Measurements from ENCODE around the gene CEP85L.

The CEP85L gene

DNA sequence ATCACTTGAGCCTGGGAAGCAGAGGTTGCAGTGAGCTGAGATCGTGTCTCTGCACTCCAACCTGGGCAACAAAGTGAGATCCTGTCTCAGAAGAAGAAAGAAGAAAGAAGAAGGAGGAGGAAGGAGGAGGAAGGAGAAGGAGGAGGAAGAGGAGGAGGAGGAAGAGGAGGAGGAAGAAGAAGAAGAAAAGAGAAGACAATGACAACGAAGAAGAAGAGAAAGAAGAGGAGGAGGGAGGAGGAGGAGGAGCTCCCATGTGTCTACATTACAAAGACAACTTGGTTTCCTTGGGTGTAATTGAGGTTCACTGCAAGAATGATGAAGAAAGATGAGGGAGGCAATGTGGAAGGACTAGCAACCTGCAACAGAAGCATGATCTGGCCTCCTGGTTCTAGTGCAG lies 21.3 kb upstream of the CEP85L start:
- no peak for DNase-seq
- H3K4me3 Mint-ChIP-seq = no peak overlapping the region
- H3K27ac Mint-ChIP-seq = peak overlapping the region; percentile 3
- peaks cover 32% of the 10 kb centered on the region for H3K36me3 Mint-ChIP-seq (ENCODE audit: low read depth)
- H3K27me3 Mint-ChIP-seq = no peaks in the 10 kb centered on the region
- H3K9me3 Mint-ChIP-seq = no peaks in the 10 kb centered on the region
- peaks cover 69% of the 10 kb centered on the region for H3K4me1 Mint-ChIP-seq (ENCODE audit: low read depth)

DNA sequence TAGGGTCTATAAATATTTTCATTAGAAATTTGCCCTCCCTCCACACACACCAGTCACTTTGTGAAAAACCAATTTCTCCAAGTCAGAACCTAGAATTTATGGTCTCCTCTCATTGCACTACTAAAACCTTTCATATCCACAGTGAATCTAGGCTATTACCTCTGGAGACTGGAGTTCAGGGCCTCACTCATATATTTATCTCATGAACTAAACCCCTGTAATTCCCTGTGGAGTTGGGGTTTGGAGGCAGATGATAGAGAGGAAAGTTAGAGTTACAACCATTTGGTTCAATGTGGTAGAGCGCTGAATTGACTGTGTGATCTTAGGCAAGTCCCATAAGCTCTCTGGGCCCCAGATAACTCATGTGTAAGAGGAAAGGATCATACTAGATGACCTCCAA lies 18.2 kb upstream of the CEP85L start:
- Mint-ChIP-seq H3K9me3 (no peaks in the 10 kb centered on the region), H3K4me1 (ENCODE audit: low read depth) (peaks cover 86% of the 10 kb centered on the region), H3K4me3 (no peak overlapping the region), H3K36me3 (ENCODE audit: low read depth) (peaks cover 17% of the 10 kb centered on the region), H3K27me3 (no peaks in the 10 kb centered on the region), H3K27ac (peak overlapping the region; percentile 9)
- no peak for DNase-seq

DNA sequence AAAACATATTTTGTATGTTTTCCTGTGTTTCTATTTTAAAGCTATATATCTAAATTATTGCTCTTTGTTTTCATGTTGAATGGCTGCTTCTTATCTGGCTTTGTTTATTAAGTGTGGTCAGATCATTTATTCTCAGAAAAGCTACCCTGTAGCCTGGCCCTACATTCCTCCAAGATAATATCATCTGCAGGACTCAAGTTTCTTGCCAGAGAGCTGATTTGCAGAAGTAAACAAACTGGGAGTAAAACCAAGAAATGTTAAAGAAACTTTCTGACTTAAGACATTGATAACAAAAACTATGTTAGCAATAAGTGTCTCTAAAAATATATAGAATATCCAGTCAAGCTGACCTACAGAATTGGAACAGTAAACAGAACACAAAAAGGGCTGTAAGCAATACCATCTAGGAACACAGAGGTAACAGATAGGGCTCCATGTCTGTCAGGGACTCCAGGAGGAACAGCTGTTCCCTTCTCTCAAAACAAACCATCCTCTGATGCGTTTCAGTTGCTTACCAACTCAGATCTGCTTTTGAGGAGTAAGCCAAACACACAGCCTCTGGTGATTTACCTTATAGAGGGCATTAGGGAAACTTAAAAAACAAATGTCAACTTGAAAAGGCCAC lies 17.5 kb upstream of the CEP85L start:
- Mint-ChIP-seq H3K4me3 (no peak overlapping the region), H3K27ac (peak overlapping the region; percentile 65), H3K9me3 (no peaks in the 10 kb centered on the region), H3K4me1 (ENCODE audit: low read depth) (peaks cover 91% of the 10 kb centered on the region), H3K36me3 (ENCODE audit: low read depth) (peaks cover 16% of the 10 kb centered on the region), H3K27me3 (no peaks in the 10 kb centered on the region)
- no peak for DNase-seq

DNA sequence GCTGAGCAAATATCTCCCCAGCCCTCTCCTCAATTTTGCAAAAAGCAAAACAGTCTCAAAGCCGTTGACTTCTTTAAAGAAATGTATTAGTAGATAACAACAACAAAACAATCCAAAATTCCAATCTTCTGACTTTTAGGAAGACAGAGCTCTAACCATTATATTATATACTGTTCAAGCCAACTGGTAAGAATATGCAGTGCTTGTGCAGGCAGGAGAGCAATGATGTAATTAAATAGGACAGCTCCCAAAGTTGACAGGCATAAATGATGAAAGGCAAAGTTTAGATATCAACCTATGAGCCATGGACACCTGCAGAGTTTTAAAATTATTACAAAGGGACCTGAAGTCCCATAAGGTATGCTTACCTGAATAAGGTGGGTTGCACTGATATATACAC lies 16.6 kb upstream of the CEP85L start:
- Mint-ChIP-seq H3K9me3 (no peaks in the 10 kb centered on the region), H3K4me3 (no peak overlapping the region), H3K27me3 (no peaks in the 10 kb centered on the region), H3K4me1 (ENCODE audit: low read depth) (peaks cover 90% of the 10 kb centered on the region), H3K27ac (no peak overlapping the region), H3K36me3 (ENCODE audit: low read depth) (peaks cover 17% of the 10 kb centered on the region)
- no peak for DNase-seq

DNA sequence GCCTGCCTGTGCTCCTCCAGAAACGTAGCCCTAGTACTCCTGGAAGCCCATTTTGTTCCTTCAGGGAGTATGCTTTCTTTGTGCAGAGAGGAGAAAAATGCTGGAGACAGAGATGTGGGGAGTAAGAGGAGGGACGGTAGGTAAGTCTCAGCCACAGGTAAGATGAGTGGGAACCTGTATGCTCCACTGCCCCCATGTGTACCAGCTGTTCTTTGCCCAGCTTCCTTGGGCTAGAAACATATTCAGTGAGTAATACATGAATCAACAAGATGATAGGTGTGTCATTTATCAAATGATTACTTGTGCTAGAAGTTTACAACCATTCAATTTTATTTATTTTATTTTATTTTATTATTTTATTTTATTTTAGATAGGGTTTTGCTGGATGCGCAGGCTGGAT lies 13.6 kb upstream of the CEP85L start:
- no peak for DNase-seq
- peak overlapping the region; percentile 98 for H3K27ac Mint-ChIP-seq
- H3K4me3 Mint-ChIP-seq = peak overlapping the region; percentile 80
- H3K36me3 Mint-ChIP-seq (ENCODE audit: low read depth) = peaks cover 27% of the 10 kb centered on the region
- no peaks in the 10 kb centered on the region for H3K27me3 Mint-ChIP-seq
- H3K4me1 Mint-ChIP-seq (ENCODE audit: low read depth) = peaks cover 85% of the 10 kb centered on the region
- no peaks in the 10 kb centered on the region for H3K9me3 Mint-ChIP-seq

DNA sequence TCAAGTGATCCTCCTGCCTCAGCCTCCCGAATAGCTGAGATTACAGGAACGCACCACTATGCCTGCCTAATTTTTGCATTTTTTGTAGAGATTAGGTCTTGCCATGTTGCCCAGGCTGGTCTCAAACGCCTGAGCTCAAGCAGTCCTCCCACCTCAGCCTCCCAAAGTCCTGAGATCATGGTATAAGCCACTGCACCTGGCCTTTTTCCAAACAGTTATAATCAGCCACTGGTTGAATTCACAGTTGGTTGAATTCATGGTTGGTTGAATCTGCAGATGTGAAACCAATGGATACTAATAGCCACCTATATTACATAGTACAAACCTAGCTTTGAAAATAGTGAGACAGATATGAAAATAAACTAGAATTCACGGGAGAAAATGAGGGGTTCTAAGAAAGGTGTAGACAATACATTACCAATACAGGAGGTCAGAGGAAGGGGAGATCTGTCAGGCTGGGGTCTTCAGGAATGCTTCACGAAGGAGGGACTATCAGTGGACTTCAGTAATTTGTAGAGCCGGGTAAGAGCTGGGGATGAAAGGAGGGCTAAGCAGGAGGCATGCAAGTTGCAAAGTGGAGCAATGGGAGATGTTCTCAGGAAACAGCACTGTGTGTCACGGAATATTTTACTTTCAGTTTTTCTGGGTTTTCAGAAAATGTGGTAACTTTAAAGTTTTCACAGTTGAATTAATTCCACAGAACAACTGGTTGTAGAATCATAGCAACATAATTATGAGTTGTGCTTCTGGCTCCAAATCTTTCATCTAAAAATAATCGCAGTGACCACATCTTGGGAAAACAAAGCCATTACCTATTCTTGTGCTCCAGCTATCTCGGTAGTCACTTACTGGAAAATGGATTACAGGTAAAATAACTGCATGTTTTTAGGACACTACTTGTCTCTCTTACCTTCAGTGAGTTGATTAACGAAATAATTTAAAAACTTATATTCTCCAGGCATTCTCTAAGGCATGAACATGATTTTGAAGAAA lies 12.9 kb upstream of the CEP85L start:
- Mint-ChIP-seq H3K27ac (peak overlapping the region; percentile 98), H3K4me1 (ENCODE audit: low read depth) (peaks cover 85% of the 10 kb centered on the region)
- DNase-seq = peak; percentile 56

DNA sequence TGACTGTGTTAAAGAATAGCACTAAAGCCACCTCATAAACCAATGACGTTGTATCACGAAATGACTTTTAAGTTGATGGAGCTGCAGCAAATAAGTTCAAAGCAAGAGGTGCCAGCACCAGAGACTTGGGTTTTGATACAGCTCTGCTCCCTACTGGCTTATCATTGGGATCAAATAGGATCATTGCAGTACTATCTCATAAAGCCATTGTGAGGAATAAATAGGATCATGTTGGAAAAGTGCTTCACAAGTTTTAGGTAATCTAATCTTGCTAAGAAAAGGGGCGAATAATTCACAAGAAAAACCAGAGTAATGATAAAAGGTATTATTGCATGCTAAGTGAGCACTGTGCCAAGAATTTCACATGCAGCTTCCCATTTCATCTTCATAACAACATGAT lies 10.4 kb upstream of the CEP85L start:
- no peaks in the 10 kb centered on the region for H3K9me3 Mint-ChIP-seq
- H3K27me3 Mint-ChIP-seq = no peaks in the 10 kb centered on the region
- H3K4me1 Mint-ChIP-seq (ENCODE audit: low read depth) = peaks cover 80% of the 10 kb centered on the region
- H3K36me3 Mint-ChIP-seq (ENCODE audit: low read depth) = peaks cover 29% of the 10 kb centered on the region
- no peak for DNase-seq
- peak overlapping the region; percentile 2 for H3K27ac Mint-ChIP-seq
- no peak overlapping the region for H3K4me3 Mint-ChIP-seq

More for the DNA sequence above, 12.9 kb upstream of the CEP85L start:
- H3K27me3 Mint-ChIP-seq = no peaks in the 10 kb centered on the region
- H3K36me3 Mint-ChIP-seq (ENCODE audit: low read depth) = peaks cover 29% of the 10 kb centered on the region
- H3K4me3 Mint-ChIP-seq = peak overlapping the region; percentile 80
- no peaks in the 10 kb centered on the region for H3K9me3 Mint-ChIP-seq

DNA sequence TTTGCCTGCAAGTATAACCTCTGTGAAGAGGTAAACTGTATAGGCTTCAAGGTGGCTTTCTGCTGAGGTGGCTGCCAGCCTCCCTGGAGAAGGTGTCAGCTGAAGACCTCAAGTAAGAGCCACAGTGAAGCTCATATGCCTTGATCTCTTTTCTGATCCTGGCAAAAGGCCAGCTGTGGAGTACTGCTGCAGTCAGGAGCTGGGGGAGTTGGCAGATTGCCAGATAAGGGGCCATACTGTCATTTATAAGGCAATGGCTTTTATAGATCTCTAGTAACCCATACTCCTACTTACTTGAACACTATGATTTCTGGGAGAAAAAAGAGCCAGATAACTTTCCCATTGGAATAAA lies 8.8 kb upstream of the CEP85L start:
- Mint-ChIP-seq H3K4me3 (peak overlapping the region; percentile 58), H3K4me1 (ENCODE audit: low read depth) (peaks cover 79% of the 10 kb centered on the region), H3K27me3 (no peaks in the 10 kb centered on the region), H3K27ac (peak overlapping the region; percentile 92), H3K9me3 (no peaks in the 10 kb centered on the region), H3K36me3 (ENCODE audit: low read depth) (peaks cover 32% of the 10 kb centered on the region)
- peak; percentile 66 for DNase-seq

DNA sequence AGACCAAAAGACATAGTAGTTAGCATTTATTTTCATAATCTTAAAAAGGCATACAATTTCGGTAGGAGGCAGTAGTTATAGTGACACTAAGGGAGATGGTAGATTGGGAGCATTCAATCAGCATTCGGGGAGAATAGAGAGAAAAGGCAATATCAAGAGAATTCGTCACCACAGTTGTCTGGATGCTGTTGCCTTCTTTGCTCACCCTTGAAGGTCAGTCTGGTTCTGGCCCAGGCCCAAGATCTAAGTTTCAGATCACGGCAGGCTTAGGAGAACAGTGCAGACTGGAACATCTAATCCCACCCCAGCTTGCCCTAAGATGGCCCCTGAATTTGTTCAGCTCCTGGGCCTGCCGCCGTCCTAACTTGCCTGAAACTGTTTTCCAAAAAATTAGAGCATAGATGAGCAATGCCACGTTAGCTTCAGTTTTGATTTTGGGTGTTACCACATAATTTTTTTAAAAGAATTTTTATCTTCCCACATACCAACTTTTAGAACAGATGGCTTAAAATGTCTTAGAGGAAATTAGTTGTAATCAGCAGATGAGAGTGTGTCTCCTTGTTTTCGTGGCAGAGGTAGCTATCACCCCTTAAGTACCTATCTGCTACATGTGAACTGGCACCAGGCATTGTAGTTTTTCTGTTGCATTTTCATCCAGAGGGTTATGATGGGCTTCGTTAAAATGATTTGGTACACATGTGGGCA lies 8.3 kb upstream of the CEP85L start:
- no peaks in the 10 kb centered on the region for H3K27me3 Mint-ChIP-seq
- H3K9me3 Mint-ChIP-seq = no peaks in the 10 kb centered on the region
- H3K4me1 Mint-ChIP-seq (ENCODE audit: low read depth) = peaks cover 80% of the 10 kb centered on the region
- peak overlapping the region; percentile 92 for H3K27ac Mint-ChIP-seq
- DNase-seq = peak; percentile 57
- H3K36me3 Mint-ChIP-seq (ENCODE audit: low read depth) = peaks cover 32% of the 10 kb centered on the region
- peak overlapping the region; percentile 58 for H3K4me3 Mint-ChIP-seq

DNA sequence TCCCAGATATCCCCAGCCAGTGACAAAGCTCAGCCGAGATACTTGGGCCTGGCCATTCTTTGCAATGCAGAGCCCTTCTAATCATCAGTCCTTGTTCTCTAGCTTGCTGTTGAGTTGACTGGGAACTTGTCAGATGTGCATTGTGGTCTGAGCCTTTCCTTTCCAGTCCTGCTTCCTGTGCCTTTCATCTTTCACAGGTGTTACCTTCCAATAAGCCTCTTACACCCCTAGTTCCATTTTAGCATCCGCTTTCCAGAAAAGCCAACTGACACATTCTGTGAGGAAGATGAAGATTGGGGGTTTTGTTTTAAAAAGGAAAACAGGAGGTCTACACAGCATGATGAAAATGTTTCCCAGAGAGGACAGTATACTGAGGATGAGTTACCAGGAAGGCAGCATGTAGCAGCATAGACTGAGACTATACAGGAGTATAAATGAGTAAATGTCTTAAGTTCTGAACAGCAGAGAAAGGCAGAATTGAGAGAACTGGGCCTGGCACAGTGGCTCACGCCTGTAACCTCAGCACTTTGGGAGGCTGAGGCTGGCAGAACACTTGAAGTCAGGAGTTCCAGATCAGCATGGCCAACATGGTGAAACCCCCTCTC lies 5.6 kb upstream of the CEP85L start:
- Mint-ChIP-seq H3K4me1 (ENCODE audit: low read depth) (peaks cover 77% of the 10 kb centered on the region), H3K27me3 (no peaks in the 10 kb centered on the region), H3K36me3 (ENCODE audit: low read depth) (peaks cover 17% of the 10 kb centered on the region), H3K9me3 (no peaks in the 10 kb centered on the region), H3K4me3 (peak overlapping the region; percentile 20), H3K27ac (peak overlapping the region; percentile 86)
- no peak for DNase-seq

DNA sequence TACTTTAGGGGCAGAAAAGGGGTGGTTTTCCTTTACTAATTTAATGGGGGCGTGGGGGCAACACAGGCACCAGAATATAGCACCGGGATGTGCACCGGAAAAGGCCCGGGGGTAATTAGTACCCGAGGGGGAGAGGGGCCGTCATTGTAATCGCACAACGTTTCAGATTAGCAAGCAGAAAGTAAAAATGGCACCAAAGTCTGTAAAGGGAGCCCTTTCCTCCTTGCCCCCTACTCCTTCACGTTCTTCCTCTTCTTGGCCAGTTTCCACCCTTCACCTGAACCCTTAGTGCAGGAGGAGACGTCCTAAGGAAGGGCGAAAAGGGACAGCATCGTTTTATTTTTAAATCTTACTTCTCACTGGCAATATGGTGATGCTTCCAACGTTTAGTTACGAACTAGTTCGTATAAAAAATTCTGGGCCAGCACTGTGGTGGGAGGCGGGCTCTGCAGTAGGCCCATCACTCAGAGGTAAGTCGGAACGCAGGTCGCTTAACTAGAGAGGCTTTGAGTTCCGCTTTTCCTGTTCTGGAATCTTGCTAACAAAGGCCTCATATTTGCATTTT lies 742 bp upstream of the CEP85L start:
- H3K36me3 Mint-ChIP-seq (ENCODE audit: low read depth) = peaks cover 25% of the 10 kb centered on the region
- peaks cover 64% of the 10 kb centered on the region for H3K4me1 Mint-ChIP-seq (ENCODE audit: low read depth)
- peak overlapping the region; percentile 93 for H3K27ac Mint-ChIP-seq
- no peaks in the 10 kb centered on the region for H3K9me3 Mint-ChIP-seq
- H3K4me3 Mint-ChIP-seq = peak overlapping the region; percentile 83
- DNase-seq = no peak
- H3K27me3 Mint-ChIP-seq = no peaks in the 10 kb centered on the region

DNA sequence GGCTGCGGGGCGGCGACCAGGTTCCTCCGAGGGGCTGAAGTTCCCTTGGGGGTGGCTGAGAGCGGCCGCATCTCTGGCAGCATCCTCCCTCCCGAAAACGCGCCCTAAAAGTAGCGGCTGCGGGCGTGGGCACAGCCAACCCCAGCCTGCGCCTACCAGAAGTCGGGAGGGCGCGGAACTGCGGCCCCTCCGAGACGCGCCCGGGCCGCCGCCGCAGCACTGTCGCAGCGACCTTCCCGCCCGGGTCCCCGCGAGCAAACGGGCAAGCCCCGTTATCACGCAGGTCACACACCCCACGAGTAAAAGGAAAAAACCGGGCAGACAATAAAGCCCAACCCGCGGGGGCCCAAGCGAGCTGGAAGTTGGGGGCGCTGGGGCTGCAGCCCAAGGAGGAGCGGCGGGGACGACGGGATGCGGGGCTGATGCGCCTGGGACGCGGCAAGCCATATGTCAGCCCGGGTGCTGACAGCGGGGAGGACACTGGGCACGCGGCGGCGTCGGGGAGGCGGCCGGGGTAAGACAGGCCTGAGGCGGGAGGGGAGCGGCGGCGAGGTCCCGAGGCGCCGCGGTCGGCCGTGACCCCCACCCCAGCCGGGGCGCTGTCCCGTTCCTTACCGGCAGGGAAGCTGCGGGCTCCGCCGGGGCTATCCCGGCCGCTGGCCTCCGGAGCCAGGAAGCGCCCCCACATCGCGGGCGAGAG lies 659 bp downstream of the CEP85L start:
- Mint-ChIP-seq H3K27ac (peak overlapping the region; percentile 92), H3K27me3 (no peaks in the 10 kb centered on the region), H3K4me1 (ENCODE audit: low read depth) (peaks cover 60% of the 10 kb centered on the region), H3K4me3 (peak overlapping the region; percentile 89), H3K36me3 (ENCODE audit: low read depth) (peaks cover 37% of the 10 kb centered on the region), H3K9me3 (no peaks in the 10 kb centered on the region)
- DNase-seq = peak; percentile 71

DNA sequence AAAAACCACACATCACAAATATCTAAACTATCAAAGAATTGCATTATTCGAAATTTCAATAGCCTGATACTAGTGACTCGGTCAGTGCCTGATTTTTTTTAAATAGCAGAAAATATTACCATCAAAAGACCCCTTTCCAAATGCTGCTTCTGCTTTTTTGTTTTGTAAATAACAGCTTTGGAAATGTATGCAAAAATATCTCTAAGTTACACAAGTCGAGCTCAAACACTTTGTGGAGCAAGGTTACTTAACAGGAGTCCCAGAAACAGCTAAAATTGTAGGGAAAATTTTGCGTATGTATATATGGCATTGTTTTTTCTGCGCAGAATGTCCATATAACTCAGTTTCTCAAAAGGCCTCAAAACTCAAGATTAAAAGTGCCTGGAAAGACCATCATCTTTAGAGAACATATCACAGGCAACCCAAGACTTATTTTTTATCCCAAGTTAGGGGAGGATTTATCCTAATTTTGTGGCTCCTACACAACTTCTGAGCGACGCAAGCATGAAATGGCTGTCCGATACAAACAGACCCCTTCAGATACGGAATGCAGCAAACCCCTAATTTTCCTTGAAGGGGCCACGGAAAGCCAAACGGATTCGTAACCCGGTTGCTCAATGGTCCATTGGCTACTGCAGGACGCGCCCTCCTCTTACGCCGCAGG lies 1.3 kb downstream of the CEP85L start:
- peak overlapping the region; percentile 91 for H3K27ac Mint-ChIP-seq
- H3K4me1 Mint-ChIP-seq (ENCODE audit: low read depth) = peaks cover 57% of the 10 kb centered on the region
- DNase-seq = no peak
- no peaks in the 10 kb centered on the region for H3K27me3 Mint-ChIP-seq
- H3K9me3 Mint-ChIP-seq = no peaks in the 10 kb centered on the region
- H3K36me3 Mint-ChIP-seq (ENCODE audit: low read depth) = peaks cover 40% of the 10 kb centered on the region
- H3K4me3 Mint-ChIP-seq = peak overlapping the region; percentile 89

Measured in activated T-cell treated with anti-CD3 and anti-CD28 coated beads, Interleukin-2, amount 50 U/mL, for 24 hours (primary cell).